ENCODE data around the gene GMCL2.

Gene GMCL2

GRCh38 chr5:178143901-178144300 is 43.3 kb downstream of the GMCL2 start:
- Mint-ChIP-seq H3K9me3 (no peaks in the 10 kb centered on the region), H3K4me1 (peaks cover 11% of the 10 kb centered on the region), H3K27me3 (no peaks in the 10 kb centered on the region), H3K27ac (no peak overlapping the region), H3K36me3 (peaks cover 48% of the 10 kb centered on the region), H3K4me3 (no peak overlapping the region)
- DNase-seq, result no peak
- CTCF ChIA-PET, result interaction anchor here (1.5 to 9.8 kb wide), 4 partner anchors 10 to 68 kb away, joined by 3 to 118 read pairs (median 14); partner anchors contain the start of gene NHP2

- Mint-ChIP-seq H3K9me3 (no peaks in the 10 kb centered on the region), H3K36me3 (peaks cover 45% of the 10 kb centered on the region), H3K27me3 (no peaks in the 10 kb centered on the region), H3K27ac (no peak overlapping the region), H3K4me1 (peaks cover 4% of the 10 kb centered on the region), H3K4me3 (no peak overlapping the region)
- no peak for DNase-seq
- CTCF ChIA-PET, result interaction anchor here (1.1 to 9.8 kb wide), 4 partner anchors 11 to 68 kb away, joined by 3 to 118 read pairs (median 14); partner anchors contain the start of gene NHP2
These were observed 43.9 kb downstream of the GMCL2 start for GRCh38 chr5:178143246-178143645.

- CTCF ChIA-PET, result interaction anchor here (0.7 to 9.8 kb wide), 4 partner anchors 10 to 67 kb away, joined by 3 to 118 read pairs (median 12); no protein-coding TSS in a partner anchor
- Mint-ChIP-seq H3K4me1 (peaks cover 3% of the 10 kb centered on the region), H3K36me3 (peaks cover 44% of the 10 kb centered on the region), H3K27ac (no peak overlapping the region), H3K9me3 (no peaks in the 10 kb centered on the region), H3K27me3 (no peaks in the 10 kb centered on the region), H3K4me3 (no peak overlapping the region)
- no peak for DNase-seq
These were observed 44.5 kb downstream of the GMCL2 start for GRCh38 chr5:178142642-178143041.

- CTCF ChIA-PET, result interaction anchor here (9.8 kb wide), 1 partner anchor 66 kb away, joined by 118 read pairs; no protein-coding TSS in a partner anchor
- H3K27me3 Mint-ChIP-seq, result no peaks in the 10 kb centered on the region
- H3K27ac Mint-ChIP-seq, result no peak overlapping the region
- H3K4me1 Mint-ChIP-seq, result peaks cover 3% of the 10 kb centered on the region
- H3K9me3 Mint-ChIP-seq, result no peaks in the 10 kb centered on the region
- peaks cover 35% of the 10 kb centered on the region for H3K36me3 Mint-ChIP-seq
- H3K4me3 Mint-ChIP-seq, result no peak overlapping the region
- DNase-seq, result no peak
These were observed 45.6 kb downstream of the GMCL2 start for GRCh38 chr5:178141550-178141949.

GRCh38 chr5:178137991-178138390 is 49.2 kb downstream of the GMCL2 start:
- Mint-ChIP-seq H3K9me3 (no peaks in the 10 kb centered on the region), H3K36me3 (peaks cover 30% of the 10 kb centered on the region), H3K27me3 (no peaks in the 10 kb centered on the region), H3K4me3 (no peak overlapping the region), H3K4me1 (peaks cover 9% of the 10 kb centered on the region), H3K27ac (no peak overlapping the region)
- CTCF ChIA-PET, result interaction anchor here (0.7 to 5.0 kb wide), 4 partner anchors 17 to 63 kb away, joined by 3 to 21 read pairs (median 4); no protein-coding TSS in a partner anchor
- DNase-seq, result no peak

GRCh38 chr5:178136990-178137389 is 50.2 kb downstream of the GMCL2 start:
- no peaks in the 10 kb centered on the region for H3K9me3 Mint-ChIP-seq
- CTCF ChIA-PET, result interaction anchor here (1.2 to 5.0 kb wide), 3 partner anchors 16 to 62 kb away, joined by 3 to 21 read pairs (median 5); no protein-coding TSS in a partner anchor
- peaks cover 12% of the 10 kb centered on the region for H3K4me1 Mint-ChIP-seq
- no peak overlapping the region for H3K4me3 Mint-ChIP-seq
- no peak overlapping the region for H3K27ac Mint-ChIP-seq
- H3K27me3 Mint-ChIP-seq, result no peaks in the 10 kb centered on the region
- DNase-seq, result no peak
- peaks cover 27% of the 10 kb centered on the region for H3K36me3 Mint-ChIP-seq

Data from activated naive CD4-positive, alpha-beta T cell treated with anti-CD3 and anti-CD28 coated beads, Interleukin-2, amount 10 ng/mL, durations not matched to agents 7 days and 5 days (primary cell).